Cortex of kidney (tissue), 1 donor: Measurements from ENCODE around the gene CMTR2.

Source experiments
- DNase-seq: peaks from one replicate; lab custom pipeline; 2025; lab: John Stamatoyannopoulos, UW

The CMTR2 gene

DNA sequence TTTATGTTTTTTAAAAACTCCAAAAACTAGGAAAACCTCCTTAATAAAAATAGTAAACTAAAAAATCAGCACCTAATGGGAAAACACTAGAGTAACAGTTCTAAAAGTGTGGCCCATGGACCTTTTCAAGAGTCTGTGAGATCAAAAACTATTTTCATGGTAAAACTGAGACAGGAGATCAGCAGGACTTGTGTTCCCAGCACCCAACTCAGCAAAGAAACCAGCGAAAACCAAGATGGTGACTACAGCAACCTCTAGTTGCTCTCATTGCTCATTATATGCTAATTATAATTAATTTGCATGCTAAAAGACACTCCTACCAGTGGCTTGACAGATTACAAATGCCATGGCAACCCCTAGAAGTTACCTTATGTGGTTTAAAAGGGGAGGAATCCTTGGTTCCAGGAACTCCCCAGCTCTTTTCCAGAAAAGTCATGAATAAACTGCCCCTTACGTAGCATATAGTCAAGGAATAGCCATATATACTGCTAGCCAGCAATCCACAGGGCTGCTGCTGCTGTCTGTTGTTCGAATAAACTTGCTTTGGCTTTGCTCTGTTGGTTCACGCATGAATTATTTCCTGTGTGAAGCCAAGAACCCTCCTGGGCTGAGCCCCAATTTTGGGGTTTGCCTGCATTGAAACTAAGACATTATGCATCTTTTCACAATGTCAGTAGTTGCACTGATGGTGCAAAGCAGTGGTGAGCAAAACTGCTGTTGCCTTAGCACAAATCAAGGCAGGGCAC, 12.4 kb downstream of the CMTR2 start:
- no peak for DNase-seq

DNA sequence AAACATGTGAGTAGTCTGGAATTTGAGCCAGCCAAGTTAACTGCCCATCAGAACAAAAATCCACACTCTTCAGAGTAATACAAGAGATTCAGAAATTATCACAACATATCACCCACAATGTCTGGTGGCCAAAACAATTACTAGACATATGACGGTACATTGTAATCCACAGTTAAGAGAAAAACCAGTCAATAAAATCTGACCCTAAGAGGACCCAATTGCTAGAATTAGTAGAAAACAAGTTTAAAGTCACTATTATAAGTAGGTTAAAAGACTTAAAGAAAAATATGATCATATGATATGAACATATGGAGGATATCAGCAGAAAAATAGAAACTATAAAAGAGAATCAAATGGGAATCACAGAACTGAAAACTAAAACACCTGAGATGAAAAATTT, 15.8 kb downstream of the CMTR2 start:
- DNase-seq = no peak

GRCh38 chr16:71264299-71264698, 24.9 kb downstream of the CMTR2 start:
- no peak for DNase-seq

GRCh38 chr16:71263582-71263981, 25.6 kb downstream of the CMTR2 start:
- no peak for DNase-seq

DNA sequence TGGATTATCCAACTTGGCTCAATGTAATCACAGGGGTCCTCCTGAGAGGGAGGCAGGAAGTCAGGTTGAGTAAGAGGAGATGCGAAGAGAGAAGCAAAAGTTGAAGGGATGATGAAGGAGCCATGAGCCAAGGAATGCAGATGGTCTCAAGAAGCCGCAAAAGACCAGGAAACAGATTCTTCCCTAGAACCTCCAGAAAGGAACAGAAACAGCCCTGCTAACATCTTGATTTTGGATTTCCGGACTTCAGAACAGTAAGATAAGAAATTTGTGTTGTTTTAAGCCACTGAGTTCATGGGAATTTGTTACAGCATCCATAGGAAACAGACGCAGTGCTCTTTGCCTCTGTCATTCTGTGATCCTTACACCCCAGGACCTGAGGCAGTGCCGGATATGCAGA, 26.8 kb downstream of the CMTR2 start:
- DNase-seq = no peak

DNA sequence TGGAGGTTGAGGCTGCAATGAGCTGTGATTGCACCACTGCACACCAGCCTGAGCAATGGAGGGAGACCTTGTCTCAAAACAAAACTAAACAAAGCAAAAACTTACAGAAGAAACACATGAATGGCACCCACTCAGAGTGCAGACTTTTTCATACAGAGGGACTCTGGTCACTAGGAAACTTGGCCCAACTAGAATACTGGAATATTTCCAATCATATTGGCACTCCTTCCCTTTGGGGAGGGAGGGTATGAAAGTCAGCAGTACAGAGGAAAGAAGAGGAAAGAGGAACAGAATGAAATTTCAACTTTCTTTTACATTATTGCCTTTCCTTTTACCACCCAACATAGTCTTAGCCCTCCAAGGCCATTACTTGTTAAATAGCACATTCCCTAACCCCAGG, 28.2 kb downstream of the CMTR2 start:
- no peak for DNase-seq

- no peak for DNase-seq
Measured at GRCh38 chr16:71259086-71259485, 30.1 kb downstream of the CMTR2 start.

GRCh38 chr16:71258372-71258771, 30.8 kb downstream of the CMTR2 start:
- no peak for DNase-seq

DNA sequence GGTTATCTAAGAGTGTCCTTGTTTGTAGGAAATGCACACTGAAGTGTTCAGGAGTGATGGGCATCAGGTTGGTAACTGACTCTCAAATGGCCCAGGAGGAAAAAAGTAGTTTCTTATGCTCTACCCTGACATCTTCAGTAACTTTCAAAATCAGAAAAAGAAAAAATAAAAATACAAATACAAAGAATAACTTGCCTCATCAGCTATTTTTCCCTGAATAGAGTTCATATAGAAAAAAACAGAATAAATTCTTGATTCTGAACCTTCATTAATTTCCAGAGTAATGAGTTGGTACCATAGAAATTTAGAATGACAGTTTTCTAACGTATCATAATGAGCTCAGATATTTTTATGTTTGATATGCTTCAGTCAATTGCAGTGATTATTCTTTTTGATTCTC, 31.4 kb downstream of the CMTR2 start:
- no peak for DNase-seq

DNA sequence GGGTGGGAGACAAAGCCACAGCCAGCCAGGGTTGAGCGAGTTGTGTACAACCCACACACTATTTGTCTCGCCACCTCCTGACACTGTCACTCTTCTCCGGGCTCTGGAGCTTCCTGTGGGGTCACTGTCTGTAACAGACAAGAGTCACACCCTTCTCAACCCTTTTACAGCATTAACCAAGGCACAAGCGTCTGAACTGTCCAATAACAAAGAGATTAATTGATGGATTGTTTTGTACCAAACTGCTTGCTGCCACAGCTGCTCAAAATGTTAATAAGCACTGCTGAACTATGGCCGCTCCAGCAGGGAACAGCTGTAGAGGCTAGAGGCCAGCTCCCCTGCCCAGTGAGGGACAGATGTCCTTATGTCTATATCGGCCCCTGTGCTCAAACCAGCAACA, 33.5 kb downstream of the CMTR2 start:
- DNase-seq = no peak

GRCh38 chr16:71254832-71255525, 34.2 kb downstream of the CMTR2 start:
- DNase-seq = no peak

DNA sequence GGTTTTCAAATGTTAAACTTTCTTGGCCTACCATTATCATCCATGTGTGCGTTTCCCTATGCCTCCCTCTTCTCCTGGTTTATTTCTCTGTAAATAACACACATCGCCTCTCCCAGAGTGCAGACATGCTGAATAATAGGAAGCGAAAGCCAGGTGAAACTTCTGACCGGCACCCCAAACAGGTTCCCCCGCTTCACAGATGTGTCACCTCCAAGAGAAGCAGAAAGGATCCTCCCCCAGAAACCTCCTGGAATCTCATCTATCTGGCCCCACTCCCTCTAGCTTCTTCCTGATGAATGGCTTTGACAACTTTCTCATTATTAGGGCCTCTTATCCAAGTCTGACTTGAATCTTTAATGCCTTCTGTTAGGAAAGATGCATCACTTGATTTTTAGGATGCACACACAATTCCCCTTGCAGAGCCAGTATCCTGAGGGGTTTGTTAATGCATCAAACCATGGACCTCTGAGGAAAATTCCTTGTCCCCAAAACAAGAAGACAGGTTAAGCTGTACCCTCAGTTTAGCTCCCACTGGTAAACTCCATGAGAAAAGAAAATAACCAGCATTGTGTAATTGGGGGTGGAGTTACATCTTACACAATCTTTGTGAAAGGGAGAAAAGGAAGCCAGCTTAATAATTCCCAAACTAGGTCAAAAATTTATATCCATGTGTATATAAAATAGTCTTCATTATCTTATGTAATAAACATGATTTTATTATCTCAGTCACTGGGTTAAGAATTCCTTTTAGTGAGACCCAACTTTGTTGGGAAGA, 38.6 kb downstream of the CMTR2 start:
- DNase-seq = no peak

- DNase-seq = no peak
Measured at GRCh38 chr16:71249399-71249798, 39.8 kb downstream of the CMTR2 start.

DNA sequence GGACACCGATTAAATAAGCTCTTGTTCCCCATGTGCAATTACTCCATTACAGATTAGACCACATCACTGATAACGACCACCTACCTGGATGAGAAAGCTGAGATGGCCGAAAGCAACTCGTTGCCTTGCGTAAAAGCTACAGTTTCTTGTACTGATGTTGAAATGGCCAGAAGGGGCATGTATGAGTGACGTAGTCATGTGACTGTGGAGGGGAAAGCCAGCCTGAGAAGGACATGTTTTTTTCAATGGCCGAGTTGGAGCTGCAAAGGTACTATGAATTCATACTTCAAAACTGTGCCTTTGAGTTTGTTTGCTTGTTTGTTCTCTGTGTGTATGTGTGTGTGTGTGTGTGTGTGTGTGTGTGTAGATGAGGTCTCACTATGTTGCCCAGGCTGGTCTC, 41.7 kb downstream of the CMTR2 start:
- DNase-seq = no peak

- no peak for DNase-seq
Measured at GRCh38 chr16:71246309-71246708, 42.9 kb downstream of the CMTR2 start.

GRCh38 chr16:71244521-71244920, 44.7 kb downstream of the CMTR2 start:
- DNase-seq = no peak

GRCh38 chr16:71242601-71243000, 46.6 kb downstream of the CMTR2 start:
- no peak for DNase-seq

GRCh38 chr16:71242036-71242435, 47.2 kb downstream of the CMTR2 start:
- DNase-seq = no peak
